ENCODE results near the gene DES.
A peak's percentile ranks its signal among the peaks of the same experiment; 100 is the strongest.
"Not testable (repeated sequence)": the region's sequence is repeated elsewhere in the genome, so short reads cannot be mapped to it uniquely, and the experiment has no call there.

The DES gene

DNA sequence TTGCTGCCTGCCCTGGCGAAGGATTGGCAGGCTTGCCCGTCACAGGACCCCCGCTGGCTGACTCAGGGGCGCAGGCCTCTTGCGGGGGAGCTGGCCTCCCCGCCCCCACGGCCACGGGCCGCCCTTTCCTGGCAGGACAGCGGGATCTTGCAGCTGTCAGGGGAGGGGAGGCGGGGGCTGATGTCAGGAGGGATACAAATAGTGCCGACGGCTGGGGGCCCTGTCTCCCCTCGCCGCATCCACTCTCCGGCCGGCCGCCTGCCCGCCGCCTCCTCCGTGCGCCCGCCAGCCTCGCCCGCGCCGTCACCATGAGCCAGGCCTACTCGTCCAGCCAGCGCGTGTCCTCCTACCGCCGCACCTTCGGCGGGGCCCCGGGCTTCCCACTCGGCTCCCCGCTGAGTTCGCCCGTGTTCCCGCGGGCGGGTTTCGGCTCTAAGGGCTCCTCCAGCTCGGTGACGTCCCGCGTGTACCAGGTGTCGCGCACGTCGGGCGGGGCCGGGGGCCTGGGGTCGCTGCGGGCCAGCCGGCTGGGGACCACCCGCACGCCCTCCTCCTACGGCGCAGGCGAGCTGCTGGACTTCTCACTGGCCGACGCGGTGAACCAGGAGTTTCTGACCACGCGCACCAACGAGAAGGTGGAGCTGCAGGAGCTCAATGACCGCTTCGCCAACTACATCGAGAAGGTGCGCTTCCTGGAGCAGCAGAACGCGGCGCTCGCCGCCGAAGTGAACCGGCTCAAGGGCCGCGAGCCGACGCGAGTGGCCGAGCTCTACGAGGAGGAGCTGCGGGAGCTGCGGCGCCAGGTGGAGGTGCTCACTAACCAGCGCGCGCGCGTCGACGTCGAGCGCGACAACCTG lies at the start of gene DES:
TSS of gene DES (plus strand) at position 223 of the 857 bp plus-strand sequence. CDS start at position 309, 86 bp downstream.
- DNase-seq = no peak

- DNase-seq = peak; percentile 74
Measured at GRCh38 chr2:219368690-219369191, 49.4 kb upstream of the DES start.

- peak; percentile 57 for DNase-seq
Measured at GRCh38 chr2:219369447-219369861, 48.7 kb upstream of the DES start.

GRCh38 chr2:219378163-219378851 lies 39.9 kb upstream of the DES start:
- DNase-seq = no peak

DNA sequence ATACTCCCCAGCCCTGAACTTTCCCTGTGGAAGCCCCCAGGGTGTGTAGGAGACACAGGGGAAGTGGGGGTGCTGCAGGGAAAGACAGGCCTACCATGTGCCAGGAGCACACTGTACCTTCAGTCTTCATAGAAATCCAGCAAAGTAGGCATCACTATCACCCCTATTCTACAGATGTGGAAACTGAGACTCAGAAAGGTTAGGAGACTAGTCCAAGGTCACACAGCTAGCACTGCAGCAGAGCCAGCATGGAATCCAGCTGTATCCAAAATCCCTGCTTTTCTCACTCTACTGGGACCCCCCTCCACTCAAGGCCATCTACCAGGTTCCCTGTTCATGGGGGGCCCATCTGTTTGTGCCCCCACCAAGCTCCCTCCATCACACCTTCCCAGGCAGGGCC lies 37.3 kb upstream of the DES start:
- no peak for DNase-seq

- no peak for DNase-seq
Measured at GRCh38 chr2:219381448-219381847, 36.7 kb upstream of the DES start.

DNA sequence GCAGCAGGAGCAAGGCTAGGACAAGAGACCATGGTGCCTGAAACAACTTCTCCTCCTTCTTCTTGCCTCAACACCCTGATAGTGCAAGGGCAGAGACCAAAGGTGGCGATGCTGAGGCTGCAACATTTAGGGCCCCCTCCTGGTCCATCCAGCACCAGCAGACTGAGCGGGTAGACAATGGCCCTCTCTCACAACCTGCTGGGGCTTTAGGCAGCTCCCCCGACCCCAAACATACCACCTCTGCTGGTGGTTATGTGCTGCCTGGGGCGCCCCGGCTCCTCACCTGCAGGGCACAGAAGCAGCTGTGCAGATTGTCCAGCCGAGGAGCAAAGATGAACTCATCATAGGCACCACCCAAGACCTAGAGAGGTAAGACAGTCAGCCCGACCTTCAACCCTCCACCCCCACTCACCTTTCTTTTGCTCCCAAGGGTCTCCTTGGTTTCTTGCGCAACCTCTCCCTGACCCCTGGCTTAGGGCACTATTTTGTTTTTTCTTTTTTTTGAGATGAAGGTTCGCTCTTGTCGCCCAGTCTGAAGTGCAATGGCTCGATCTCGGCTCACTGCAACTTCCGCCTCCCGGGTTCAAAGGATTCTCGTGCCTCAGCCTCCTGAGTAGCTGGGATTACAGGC lies 34.0 kb upstream of the DES start:
- no peak for DNase-seq

- DNase-seq = no peak
Measured at GRCh38 chr2:219384859-219385258, 33.3 kb upstream of the DES start.

- no peak for DNase-seq
Measured at GRCh38 chr2:219385958-219386520, 32.1 kb upstream of the DES start.

GRCh38 chr2:219386532-219387280 lies 31.5 kb upstream of the DES start:
- DNase-seq = no peak

DNA sequence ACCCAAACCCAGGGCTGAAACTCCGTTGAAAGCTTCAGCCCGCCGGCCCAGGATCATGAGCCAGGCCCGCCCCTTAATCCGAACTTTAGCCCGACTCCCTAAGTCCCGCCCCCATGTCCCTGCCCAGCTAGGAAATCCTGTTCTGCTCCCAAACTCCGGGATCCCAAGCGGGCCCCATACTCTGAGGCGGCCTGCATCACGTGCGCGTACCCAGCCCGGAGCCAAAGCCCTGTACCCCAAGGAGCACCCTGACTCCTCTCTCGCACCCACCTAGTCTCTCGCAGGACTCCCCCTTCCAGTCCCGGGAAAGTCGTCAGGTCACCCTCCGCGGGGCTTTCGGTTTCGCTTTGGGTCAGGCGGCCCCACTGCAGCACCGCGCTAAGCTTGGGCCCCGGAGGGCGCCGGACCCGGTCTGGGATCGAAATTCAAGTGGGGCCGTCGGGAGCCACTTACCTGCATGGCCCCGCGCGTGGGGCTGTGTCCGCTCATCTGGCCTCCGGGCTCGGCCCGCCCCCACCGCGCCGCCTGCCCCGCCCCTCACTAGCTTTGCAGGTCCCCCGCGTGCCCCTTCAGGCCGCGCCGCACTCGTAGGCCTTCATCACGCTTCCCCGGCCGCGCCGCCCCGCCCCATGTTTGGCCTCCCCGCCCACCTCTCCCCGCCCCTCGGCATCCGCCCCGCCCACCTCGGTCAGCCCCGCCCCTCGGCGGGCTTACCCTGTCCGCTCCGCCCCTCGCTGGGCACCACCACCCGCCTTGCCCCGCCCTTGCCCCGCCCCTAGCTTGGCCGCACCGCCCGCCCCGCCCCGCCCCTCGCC lies 30.7 kb upstream of the DES start, which contains the start of gene DNPEP:
TSS of gene DNPEP (minus strand) at position 607 of the 815 bp plus-strand sequence. CDS start at position 489, 118 bp downstream.
- peak; percentile 89 for DNase-seq

GRCh38 chr2:219388121-219388906 lies 29.9 kb upstream of the DES start:
- peak; percentile 93 for DNase-seq

- no peak for DNase-seq
Measured at GRCh38 chr2:219388907-219389156, 29.3 kb upstream of the DES start.

GRCh38 chr2:219392754-219393153 lies 25.4 kb upstream of the DES start:
- no peak for DNase-seq

GRCh38 chr2:219395056-219395455 lies 23.1 kb upstream of the DES start:
- not testable (repeated sequence) for DNase-seq

DNA sequence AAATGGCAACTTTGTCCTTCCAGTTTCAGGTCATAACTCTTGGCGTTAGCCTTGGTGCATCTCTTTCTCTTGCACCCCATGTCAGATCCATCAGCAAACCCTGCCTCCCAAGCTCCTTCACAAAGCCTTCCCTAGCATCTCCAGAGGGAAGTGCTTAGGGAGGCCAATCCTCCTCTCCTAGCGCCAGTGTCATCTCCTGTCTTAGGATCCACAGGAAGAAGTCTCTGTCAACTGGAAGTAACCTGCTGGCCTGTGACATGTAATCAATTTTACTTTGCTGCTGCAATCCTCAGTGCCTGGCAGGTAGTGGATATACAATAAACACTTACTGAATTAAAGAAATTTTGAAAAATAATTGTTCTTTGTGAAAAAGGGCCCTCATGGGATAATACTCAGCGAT lies 22.6 kb upstream of the DES start:
- no peak for DNase-seq

GRCh38 chr2:219396863-219397457 lies 21.2 kb upstream of the DES start:
- DNase-seq = no peak

- peak; percentile 71 for DNase-seq
Measured at GRCh38 chr2:219398721-219399363, 19.3 kb upstream of the DES start.

- DNase-seq = no peak
Measured at GRCh38 chr2:219399716-219400478, 18.3 kb upstream of the DES start.

Data from DMS79 treated with DMSO at 0.1 percent for 48 hours (cell line).